ENCODE measurements around the gene ZBTB20.

ZBTB20 gene

GRCh38 chr3:114668099-114668498 lies 479.0 kb downstream of the ZBTB20 start:
- no peak for TF ChIP-seq SPI1 (IDR thresholded peaks at IDR 0.05; ENCODE audit: borderline replicate concordance, low read depth)
- no peak for TF ChIP-seq POLR2AphosphoS5 (IDR thresholded peaks at IDR 0.05; ENCODE audit: low read depth)
- TF ChIP-seq, protein P1, sequence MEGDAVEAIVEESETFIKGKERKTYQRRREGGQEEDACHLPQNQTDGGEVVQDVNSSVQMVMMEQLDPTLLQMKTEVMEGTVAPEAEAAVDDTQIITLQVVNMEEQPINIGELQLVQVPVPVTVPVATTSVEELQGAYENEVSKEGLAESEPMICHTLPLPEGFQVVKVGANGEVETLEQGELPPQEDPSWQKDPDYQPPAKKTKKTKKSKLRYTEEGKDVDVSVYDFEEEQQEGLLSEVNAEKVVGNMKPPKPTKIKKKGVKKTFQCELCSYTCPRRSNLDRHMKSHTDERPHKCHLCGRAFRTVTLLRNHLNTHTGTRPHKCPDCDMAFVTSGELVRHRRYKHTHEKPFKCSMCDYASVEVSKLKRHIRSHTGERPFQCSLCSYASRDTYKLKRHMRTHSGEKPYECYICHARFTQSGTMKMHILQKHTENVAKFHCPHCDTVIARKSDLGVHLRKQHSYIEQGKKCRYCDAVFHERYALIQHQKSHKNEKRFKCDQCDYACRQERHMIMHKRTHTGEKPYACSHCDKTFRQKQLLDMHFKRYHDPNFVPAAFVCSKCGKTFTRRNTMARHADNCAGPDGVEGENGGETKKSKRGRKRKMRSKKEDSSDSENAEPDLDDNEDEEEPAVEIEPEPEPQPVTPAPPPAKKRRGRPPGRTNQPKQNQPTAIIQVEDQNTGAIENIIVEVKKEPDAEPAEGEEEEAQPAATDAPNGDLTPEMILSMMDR (IDR thresholded peaks at IDR 0.05; ENCODE audit: insufficient read depth, low read length), result no peak
- no peak for TF ChIP-seq GABPA (IDR thresholded peaks at IDR 0.05; ENCODE audit: low read depth)
- TF ChIP-seq REST (IDR thresholded peaks at IDR 0.05; ENCODE audit: insufficient replicate concordance, low read depth), result no peak
- DNase-seq (ENCODE audit: low read depth in 1 of 2, low spot score in 1 of 2), result no peak
- Histone ChIP-seq H3K27me3 (ENCODE audit: insufficient read depth, poor library complexity, severe bottlenecking) (no peaks in the 10 kb centered on the region), H3K4me3 (replicated peaks; ENCODE audit: insufficient read depth, low read length) (no peak overlapping the region), H3K27ac (replicated peaks) (no peak overlapping the region)

- TF ChIP-seq GABPA (IDR thresholded peaks at IDR 0.05; ENCODE audit: low read depth), result no peak
- TF ChIP-seq POLR2AphosphoS5 (IDR thresholded peaks at IDR 0.05; ENCODE audit: low read depth), result no peak
- no peak for TF ChIP-seq SPI1 (IDR thresholded peaks at IDR 0.05; ENCODE audit: borderline replicate concordance, low read depth)
- TF ChIP-seq REST (IDR thresholded peaks at IDR 0.05; ENCODE audit: insufficient replicate concordance, low read depth), result no peak
- TF ChIP-seq, protein P1 (IDR thresholded peaks at IDR 0.05; ENCODE audit: insufficient read depth, low read length), result no peak
- H3K4me3 ChIP-seq (replicated peaks; ENCODE audit: insufficient read depth, low read length), result no peak overlapping the region
- DNase-seq (ENCODE audit: low read depth in 1 of 2, low spot score in 1 of 2), result no peak
- no peaks in the 10 kb centered on the region for H3K27me3 ChIP-seq (ENCODE audit: insufficient read depth, poor library complexity, severe bottlenecking)
- no peak overlapping the region for H3K27ac ChIP-seq (replicated peaks)
Observed at GRCh38 chr3:114666623-114667022, 480.5 kb downstream of the ZBTB20 start.

DNA sequence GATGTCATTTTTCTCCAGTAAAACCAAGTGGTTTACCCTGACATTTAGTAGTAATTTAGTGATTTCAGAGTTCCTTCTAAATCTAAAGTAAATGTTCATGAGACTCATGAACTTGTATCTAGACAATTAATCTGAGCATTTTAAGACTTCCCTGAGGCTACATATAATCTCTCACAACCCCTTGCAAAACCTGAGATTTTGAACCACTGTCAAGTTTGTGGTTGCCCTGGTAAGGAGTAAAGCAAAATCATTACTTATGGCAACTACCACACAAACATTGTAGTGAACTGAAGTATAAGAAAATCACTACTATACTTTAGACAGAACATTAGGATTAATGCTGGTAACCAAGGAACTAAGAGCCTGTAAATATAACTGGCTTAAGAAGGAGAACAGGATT lies 483.1 kb downstream of the ZBTB20 start:
- no peaks in the 10 kb centered on the region for H3K27me3 ChIP-seq (ENCODE audit: insufficient read depth, poor library complexity, severe bottlenecking)
- TF ChIP-seq POLR2AphosphoS5 (IDR thresholded peaks at IDR 0.05; ENCODE audit: low read depth) (no peak), SPI1 (IDR thresholded peaks at IDR 0.05; ENCODE audit: borderline replicate concordance, low read depth) (no peak), GABPA (IDR thresholded peaks at IDR 0.05; ENCODE audit: low read depth) (no peak), REST (IDR thresholded peaks at IDR 0.05; ENCODE audit: insufficient replicate concordance, low read depth) (no peak)
- TF ChIP-seq, protein P1 (IDR thresholded peaks at IDR 0.05; ENCODE audit: insufficient read depth, low read length), result no peak
- H3K4me3 ChIP-seq (replicated peaks; ENCODE audit: insufficient read depth, low read length), result no peak overlapping the region
- H3K27ac ChIP-seq (replicated peaks), result no peak overlapping the region
- DNase-seq (ENCODE audit: low read depth in 1 of 2, low spot score in 1 of 2), result no peak
